HL-60 (cell line): ENCODE data around the gene LNPEP.

Experiments
- DNase-seq, 2 experiments: peaks; one replicate each; pipeline ENCODE4 v3.0.0-alpha.2; 2010 to 2020; ENCODE audit warnings: low read depth in 1 of 2, low spot score in 1 of 2
- H3K27ac ChIP-seq: fragments of 250-450 bp; sonication (Bioruptor Pico); replicated peaks from 2 replicates; pipeline ENCODE4 v1.5.1; 2020; ENCODE audit warnings: mild to moderate bottlenecking, moderate library complexity
- H3K27me3 ChIP-seq: fragments of 250-450 bp; sonication (Bioruptor Pico); 2 replicates; pipeline ENCODE4 v1.5.1; 2021; ENCODE audit warnings: mild to moderate bottlenecking, moderate library complexity; ENCODE audit not compliant: insufficient read depth, poor library complexity, severe bottlenecking
- H3K4me3 ChIP-seq: replicated peaks from 2 replicates; pipeline ENCODE4 v1.5.1; 2011; ENCODE audit warnings: mild to moderate bottlenecking, control low read depth, low read length; ENCODE audit not compliant: insufficient read depth
- GABPA ChIP-seq: IDR thresholded peaks from 2 replicates; pipeline ENCODE4 v1.6.1; 2012; ENCODE audit warnings: low read depth
- POLR2AphosphoS5 ChIP-seq: IDR thresholded peaks from 2 replicates; pipeline ENCODE4 v1.6.1; 2012; ENCODE audit warnings: low read depth
- SPI1 ChIP-seq: IDR thresholded peaks from 2 replicates; pipeline ENCODE4 v1.6.1; 2012; ENCODE audit warnings: low read depth, mild to moderate bottlenecking, borderline replicate concordance
- TF ChIP-seq, protein P1 (sequence below): IDR thresholded peaks from 2 replicates; pipeline ENCODE4 v1.6.1; 2012; ENCODE audit warnings: low read depth; ENCODE audit not compliant: insufficient replicate concordance
- TF ChIP-seq, protein P2 (sequence below): IDR thresholded peaks from one replicate; pipeline ENCODE4 v1.5.1; 2011; ENCODE audit warnings: low read length, control low read depth, inconsistent platforms; ENCODE audit not compliant: insufficient read depth

The LNPEP gene

DNA sequence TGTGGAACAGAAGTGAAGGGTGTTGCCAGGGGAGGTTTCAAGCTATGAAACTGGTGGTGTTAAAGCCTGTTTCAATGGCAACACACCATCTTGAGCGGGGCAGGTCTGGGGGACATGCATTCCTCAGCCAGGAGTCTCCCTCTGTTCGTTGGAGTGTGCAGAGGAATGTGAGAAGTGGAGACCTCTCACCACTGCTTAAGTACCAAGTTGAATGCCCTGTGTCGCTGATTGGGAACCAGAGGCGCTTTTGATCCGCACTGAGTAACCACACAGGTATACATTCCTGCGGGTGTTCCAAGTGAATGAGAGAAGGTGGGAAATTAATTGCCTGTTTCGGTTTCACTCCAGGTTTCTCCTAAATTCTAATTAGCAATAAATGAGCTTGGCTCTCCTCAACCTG is 107.1 kb downstream of the LNPEP start:
- Histone ChIP-seq H3K4me3 (no peak overlapping the region), H3K27ac (no peak overlapping the region), H3K27me3 (no peaks in the 10 kb centered on the region)
- TF ChIP-seq SPI1 (no peak), GABPA (no peak), POLR2AphosphoS5 (no peak)
- TF ChIP-seq, protein P1, sequence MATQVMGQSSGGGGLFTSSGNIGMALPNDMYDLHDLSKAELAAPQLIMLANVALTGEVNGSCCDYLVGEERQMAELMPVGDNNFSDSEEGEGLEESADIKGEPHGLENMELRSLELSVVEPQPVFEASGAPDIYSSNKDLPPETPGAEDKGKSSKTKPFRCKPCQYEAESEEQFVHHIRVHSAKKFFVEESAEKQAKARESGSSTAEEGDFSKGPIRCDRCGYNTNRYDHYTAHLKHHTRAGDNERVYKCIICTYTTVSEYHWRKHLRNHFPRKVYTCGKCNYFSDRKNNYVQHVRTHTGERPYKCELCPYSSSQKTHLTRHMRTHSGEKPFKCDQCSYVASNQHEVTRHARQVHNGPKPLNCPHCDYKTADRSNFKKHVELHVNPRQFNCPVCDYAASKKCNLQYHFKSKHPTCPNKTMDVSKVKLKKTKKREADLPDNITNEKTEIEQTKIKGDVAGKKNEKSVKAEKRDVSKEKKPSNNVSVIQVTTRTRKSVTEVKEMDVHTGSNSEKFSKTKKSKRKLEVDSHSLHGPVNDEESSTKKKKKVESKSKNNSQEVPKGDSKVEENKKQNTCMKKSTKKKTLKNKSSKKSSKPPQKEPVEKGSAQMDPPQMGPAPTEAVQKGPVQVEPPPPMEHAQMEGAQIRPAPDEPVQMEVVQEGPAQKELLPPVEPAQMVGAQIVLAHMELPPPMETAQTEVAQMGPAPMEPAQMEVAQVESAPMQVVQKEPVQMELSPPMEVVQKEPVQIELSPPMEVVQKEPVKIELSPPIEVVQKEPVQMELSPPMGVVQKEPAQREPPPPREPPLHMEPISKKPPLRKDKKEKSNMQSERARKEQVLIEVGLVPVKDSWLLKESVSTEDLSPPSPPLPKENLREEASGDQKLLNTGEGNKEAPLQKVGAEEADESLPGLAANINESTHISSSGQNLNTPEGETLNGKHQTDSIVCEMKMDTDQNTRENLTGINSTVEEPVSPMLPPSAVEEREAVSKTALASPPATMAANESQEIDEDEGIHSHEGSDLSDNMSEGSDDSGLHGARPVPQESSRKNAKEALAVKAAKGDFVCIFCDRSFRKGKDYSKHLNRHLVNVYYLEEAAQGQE, result no peak
- TF ChIP-seq, protein P2, sequence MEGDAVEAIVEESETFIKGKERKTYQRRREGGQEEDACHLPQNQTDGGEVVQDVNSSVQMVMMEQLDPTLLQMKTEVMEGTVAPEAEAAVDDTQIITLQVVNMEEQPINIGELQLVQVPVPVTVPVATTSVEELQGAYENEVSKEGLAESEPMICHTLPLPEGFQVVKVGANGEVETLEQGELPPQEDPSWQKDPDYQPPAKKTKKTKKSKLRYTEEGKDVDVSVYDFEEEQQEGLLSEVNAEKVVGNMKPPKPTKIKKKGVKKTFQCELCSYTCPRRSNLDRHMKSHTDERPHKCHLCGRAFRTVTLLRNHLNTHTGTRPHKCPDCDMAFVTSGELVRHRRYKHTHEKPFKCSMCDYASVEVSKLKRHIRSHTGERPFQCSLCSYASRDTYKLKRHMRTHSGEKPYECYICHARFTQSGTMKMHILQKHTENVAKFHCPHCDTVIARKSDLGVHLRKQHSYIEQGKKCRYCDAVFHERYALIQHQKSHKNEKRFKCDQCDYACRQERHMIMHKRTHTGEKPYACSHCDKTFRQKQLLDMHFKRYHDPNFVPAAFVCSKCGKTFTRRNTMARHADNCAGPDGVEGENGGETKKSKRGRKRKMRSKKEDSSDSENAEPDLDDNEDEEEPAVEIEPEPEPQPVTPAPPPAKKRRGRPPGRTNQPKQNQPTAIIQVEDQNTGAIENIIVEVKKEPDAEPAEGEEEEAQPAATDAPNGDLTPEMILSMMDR, result no peak
- DNase-seq, result no peak

DNA sequence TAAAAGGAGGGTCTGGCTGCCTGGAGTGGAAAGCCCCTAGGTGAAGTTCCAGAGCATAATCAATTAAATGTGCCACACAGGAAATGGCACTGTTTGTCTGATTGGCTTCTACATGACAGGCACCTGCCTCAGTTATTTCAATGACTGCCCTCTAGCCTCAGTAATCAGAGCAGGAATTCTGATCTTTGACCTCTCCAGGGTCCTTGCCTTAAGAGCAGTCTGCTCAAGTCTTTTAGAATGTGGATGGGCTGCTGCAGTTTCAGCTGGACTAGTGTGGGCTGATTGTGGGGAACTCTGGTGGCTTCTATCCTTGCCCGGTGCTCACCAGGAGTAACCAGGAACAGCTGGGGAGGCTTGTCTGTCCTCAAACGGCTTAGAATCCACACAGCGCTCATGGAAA is 107.6 kb downstream of the LNPEP start:
- DNase-seq, result no peak
- H3K27me3 ChIP-seq, result no peaks in the 10 kb centered on the region
- no peak overlapping the region for H3K27ac ChIP-seq
- no peak overlapping the region for H3K4me3 ChIP-seq
- TF ChIP-seq POLR2AphosphoS5, result no peak
- TF ChIP-seq GABPA, result no peak
- TF ChIP-seq, protein P1, result no peak
- TF ChIP-seq, protein P2, result no peak

DNA sequence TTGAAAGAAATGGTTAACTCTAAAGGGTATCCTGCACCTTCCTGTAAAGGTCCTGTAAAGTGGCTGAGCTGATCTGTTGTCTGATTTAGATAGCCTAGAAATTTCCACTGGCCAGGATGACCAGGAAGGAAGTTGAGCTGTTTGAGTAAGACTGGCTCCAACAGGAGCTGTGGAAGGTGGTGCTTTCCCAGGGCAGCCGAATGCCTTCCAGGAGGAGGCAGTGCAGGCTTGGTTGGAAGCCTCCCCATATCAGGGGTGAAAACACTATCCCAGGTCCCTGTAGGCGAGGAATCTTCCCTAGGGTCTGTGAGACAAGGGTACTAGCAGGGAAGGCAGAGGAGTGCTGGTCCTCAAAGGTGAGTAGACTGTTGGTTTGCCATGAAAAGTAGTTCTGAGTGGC is 108.2 kb downstream of the LNPEP start:
- no peak for DNase-seq
- TF ChIP-seq GABPA (no peak), POLR2AphosphoS5 (no peak), SPI1 (no peak)
- TF ChIP-seq, protein P1, result no peak
- TF ChIP-seq, protein P2, result no peak
- Histone ChIP-seq H3K27ac (no peak overlapping the region), H3K27me3 (no peaks in the 10 kb centered on the region), H3K4me3 (no peak overlapping the region)
